Activated CD8-positive, alpha-beta memory T cell treated with anti-CD3 and anti-CD28 coated beads for 4 hours (primary cell): ENCODE measurements around the gene SLC30A7.

Experiments
- DNase-seq, 2 donors: peaks; one replicate each; pipeline ENCODE4 v3.0.0-alpha.2; 2020; ENCODE audit warnings: low read depth in 2 of 2

SLC30A7 gene

GRCh38 chr1:100979631-100980030 lies 83.7 kb downstream of the SLC30A7 start:
- DNase-seq = no peak

GRCh38 chr1:100982793-100983192 lies 86.9 kb downstream of the SLC30A7 start:
- no peak for DNase-seq

- DNase-seq = no peak
Observed at GRCh38 chr1:100988121-100988520, 92.2 kb downstream of the SLC30A7 start.

DNA sequence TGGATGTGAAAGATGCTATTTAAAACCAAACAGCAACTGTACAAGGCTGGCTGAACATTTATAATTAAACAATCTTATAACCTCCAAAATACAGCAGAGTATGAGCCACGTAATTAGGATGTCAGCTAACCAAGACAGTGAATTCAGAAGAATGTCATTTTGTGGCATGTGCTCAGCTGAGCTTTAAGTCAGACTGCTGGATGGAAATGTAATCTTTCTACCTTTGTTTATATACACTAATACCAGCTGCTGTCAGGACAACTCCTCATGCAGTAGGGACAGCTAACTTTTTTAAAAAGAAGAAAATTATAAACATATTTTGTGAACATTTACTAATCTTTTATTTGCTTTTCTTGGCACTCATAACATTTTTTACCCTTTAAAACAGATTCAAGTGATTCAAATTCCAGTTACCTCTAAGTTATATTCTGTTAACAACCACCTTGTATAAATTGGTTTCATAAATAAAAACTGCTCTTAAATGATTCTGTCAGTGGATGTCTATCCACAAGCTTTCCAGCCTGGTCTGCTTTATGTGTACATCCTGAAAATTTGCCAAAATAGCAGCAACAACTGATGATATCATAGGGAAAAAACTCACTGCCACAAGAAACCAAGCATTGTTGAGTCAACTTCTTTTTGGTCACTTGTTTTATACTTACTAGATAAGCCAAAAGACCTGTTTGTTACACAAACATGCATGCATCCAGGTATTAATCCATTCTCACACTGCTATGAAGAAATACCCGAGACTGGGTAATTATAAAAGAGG lies 93.6 kb downstream of the SLC30A7 start:
- no peak for DNase-seq

- no peak for DNase-seq
Observed at GRCh38 chr1:100995198-100995988, 99.5 kb downstream of the SLC30A7 start.

DNA sequence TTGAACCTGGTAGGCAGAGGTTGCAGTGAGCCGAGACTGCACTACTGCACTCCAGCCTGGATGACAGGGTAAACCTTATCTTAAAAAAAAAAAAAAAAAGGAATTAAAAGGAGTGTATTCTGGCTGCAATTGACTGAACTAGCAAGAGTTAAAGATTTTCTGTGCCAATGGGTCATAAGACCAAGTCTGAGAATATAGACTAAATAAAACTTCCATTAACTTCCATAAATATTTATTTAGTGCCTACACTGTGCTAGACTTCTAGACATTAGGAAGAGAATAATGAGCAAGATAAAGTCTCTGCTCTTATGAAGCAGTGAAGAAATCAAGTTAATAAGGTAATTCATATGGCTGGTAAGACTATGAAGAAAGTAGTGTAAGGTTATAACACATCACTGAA lies 102.5 kb downstream of the SLC30A7 start:
- DNase-seq = no peak

- DNase-seq = no peak
Observed at GRCh38 chr1:101000131-101000873, 104.4 kb downstream of the SLC30A7 start.

DNA sequence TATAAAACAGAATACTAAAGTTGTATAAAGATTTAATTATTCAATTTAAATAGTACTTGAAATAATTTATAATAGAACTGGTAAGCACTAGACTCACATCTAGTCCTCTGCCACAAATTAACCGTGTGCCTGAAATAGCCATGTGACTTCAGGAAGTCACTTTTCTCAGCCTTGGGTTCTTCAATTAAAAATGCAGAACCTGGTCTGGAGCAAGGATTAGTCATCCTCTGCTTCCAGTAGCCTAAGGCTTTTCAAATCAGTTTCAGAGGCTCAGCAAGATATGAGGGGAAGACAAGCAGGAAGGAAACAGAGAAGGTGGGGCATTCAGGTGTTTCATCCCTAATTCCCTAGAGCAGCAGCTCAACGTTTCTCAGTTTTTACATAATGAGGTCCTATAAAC lies 106.7 kb downstream of the SLC30A7 start:
- no peak for DNase-seq

- no peak for DNase-seq
Observed at GRCh38 chr1:101003012-101003650, 107.2 kb downstream of the SLC30A7 start.

DNA sequence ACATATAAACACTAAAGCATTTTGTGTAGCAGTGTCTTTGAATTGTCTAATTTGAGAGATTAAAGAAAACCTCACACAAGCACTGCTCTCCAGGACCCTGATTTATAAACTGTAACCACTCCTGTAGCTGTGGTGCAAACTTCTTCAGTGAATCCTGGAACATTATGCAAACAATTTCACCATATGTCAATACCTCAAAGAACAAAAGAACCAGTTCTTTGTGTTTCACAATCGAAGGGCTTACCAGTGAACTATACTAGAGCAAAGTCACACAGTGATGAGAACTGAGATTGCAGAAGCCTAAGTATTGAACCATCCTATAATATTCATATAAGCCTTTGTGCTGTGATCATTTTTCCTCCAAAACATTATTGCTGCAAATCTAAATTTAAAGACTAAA lies 108.2 kb downstream of the SLC30A7 start:
- no peak for DNase-seq

GRCh38 chr1:101004670-101005069 lies 108.8 kb downstream of the SLC30A7 start:
- no peak for DNase-seq

DNA sequence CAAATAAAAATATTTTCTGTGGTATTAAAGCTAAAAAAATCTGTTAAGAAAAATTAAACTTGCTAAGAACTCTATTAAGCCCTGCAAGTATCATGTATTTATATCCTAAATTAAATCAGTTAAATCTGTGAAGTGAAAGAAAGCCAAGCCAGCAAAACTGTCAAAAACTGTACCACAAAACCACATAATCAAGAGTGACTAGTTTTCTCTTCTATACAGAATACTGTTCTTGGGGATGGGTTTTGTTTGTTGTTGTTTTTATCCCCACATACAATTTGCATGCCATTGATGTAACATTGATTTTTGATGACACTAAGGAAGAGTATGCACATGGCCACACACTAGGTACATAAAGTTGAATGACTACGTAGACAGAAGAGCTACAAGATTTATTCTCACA lies 109.3 kb downstream of the SLC30A7 start:
- DNase-seq = no peak

DNA sequence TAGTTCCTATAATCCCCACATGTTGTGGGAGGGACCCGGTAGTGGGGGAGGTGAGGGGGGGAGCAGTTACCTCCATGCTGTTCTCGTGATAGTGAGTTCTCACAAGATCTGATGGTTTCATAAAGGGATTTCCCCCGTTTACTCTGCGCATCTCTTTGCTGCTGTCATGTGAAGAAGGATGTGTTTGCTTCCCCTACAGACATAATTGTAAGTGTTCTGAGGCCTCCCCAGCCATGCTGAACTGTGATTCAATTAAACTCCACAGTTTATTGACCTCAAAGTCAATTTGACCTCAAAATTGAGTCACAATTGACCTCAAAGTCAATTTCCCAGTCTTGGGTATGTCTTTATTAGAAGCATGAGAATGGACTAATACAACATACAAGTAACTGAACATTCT lies 110.0 kb downstream of the SLC30A7 start:
- DNase-seq = no peak

GRCh38 chr1:101006553-101006952 lies 110.7 kb downstream of the SLC30A7 start:
- DNase-seq = no peak

GRCh38 chr1:101008229-101008834 lies 112.4 kb downstream of the SLC30A7 start:
- no peak for DNase-seq

DNA sequence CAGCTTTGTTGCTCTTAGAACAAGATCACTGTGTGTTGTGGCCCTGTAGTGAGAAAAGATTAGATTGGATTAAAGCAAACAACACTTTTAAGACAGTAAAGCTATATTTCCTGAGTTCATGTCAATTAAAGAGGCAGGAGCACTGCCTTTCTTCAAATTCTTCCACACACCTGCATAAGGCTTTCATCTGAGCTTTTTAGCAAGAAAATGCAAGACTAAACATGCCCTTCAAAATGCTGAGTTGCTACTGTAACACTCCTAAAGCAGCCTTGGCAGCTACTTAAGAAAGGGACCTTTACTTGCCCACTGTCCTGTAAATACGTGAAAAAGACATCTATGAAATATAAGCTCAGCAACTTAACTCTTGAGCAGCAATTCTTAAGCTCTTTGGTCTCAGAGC lies 117.9 kb downstream of the SLC30A7 start:
- DNase-seq = no peak

DNA sequence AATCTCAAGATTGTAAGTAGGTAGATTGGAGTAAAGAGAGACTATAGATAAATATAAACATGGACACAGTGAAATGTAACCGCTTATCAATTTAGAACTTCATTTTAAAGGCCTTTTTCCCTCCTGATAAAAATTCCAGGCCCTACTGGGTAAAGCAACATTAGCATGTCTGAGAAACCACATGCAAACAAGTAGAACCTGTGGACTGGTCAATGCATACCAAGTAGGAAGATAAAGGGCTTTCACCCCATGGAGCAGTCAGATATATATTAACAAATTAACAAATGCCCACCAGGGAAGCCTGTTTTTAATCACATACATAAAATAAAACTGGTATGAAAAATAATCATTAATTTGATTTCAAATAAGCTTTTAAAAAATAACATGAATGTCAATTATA lies 121.6 kb downstream of the SLC30A7 start:
- no peak for DNase-seq

GRCh38 chr1:101022294-101022693 lies 126.4 kb downstream of the SLC30A7 start:
- no peak for DNase-seq

- DNase-seq = no peak
Observed at GRCh38 chr1:101025283-101025656, 129.4 kb downstream of the SLC30A7 start.

- peak; percentile 80 to 82 for DNase-seq
Observed at GRCh38 chr1:101025657-101026429, 130.0 kb downstream of the SLC30A7 start, which contains the start of gene DPH5. TSS of gene DPH5 (minus strand) at chr1:101025784. CDS start at chr1:101025443, 341 bp downstream.

DNA sequence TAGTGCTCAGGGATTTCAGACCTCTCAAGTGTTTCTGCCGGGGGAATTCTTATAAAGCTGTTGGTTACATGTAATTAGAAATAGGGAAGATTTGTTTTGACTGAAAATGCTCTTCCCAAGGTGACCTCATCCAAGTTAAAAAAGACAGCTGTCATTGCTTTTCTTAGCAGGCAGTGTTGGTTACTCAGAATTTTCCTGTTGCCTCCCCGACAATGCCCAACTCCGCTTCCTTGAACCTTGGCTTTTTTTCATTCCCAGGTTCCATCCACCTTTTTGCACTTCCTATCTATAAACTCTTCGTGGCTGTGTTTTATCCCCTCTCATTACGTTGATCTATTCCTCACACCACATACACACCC lies 130.5 kb downstream of the SLC30A7 start:
- no peak for DNase-seq
